Esophagus muscularis mucosa (tissue), 4 donors: Measurements from ENCODE around the gene IGDCC3. TPM values are rescaled to one million over a fixed set of nuclear protein-coding genes. Genes with fewer than 3 reads are reported as not detected.

Source experiments
- DNase-seq: peaks from one replicate; pipeline ENCODE4 v3.0.0-alpha.2; 2017; ENCODE audit errors: extremely low spot score
- H3K27ac ChIP-seq, 4 donors: fragments of 200-600 bp; sonication (generic); replicated peaks in 1 of 4; 1 replicate in 3 of 4; 2 replicates in 1 of 4; pipeline ENCODE4 v1.5.1; 2016 to 2019; ENCODE audit warnings: mild to moderate bottlenecking in 1 of 4
- H3K27me3 ChIP-seq, 4 donors: fragments of 200-600 bp; sonication (generic); one replicate each; pipeline versions ENCODE4 v1.5.1 to v1.6.0; 2016 to 2019
- H3K36me3 ChIP-seq, 4 donors: fragments of 200-600 bp; sonication (generic); one replicate each; pipeline ENCODE4 v1.5.1; 2016 to 2019
- H3K4me1 ChIP-seq, 4 donors: fragments of 200-600 bp; sonication (generic); one replicate each; pipeline ENCODE4 v1.5.1; 2016 to 2019
- H3K4me3 ChIP-seq, 4 donors: fragments of 200-600 bp; sonication (generic); 1 replicate in 2 of 4; 2 replicates in 2 of 4; pipeline ENCODE4 v1.5.1; 2016 to 2019; ENCODE audit warnings: mild to moderate bottlenecking in 4 of 4, moderate library complexity in 1 of 4
- H3K9me3 ChIP-seq, 4 donors: fragments of 200-600 bp; sonication (generic); 1 replicate in 3 of 4; 2 replicates in 1 of 4; pipeline ENCODE4 v1.5.1; 2016 to 2019
- CTCF ChIP-seq, 3 experiments: fragments of 200-600 bp in 2 of 3; fragments of 450-650 bp in 1 of 3; sonication (generic) in 2 of 3; IDR thresholded peaks; one replicate each; pipeline ENCODE4 v1.5.1; 2017 to 2019; ENCODE audit warnings: antibody characterized with exemption in 3 of 3, mild to moderate bottlenecking in 2 of 3, moderate library complexity in 1 of 3
- EP300 ChIP-seq: sonication (generic); formaldehyde crosslinking; IDR thresholded peaks from one replicate; pipeline ENCODE4 v1.6.1; 2017; ENCODE audit warnings: antibody characterized with exemption
- POLR2A ChIP-seq: fragments of 450-650 bp; IDR thresholded peaks from one replicate; pipeline ENCODE4 v1.6.1; 2017; ENCODE audit warnings: antibody characterized with exemption, moderate library complexity, mild to moderate bottlenecking, low read depth
- POLR2AphosphoS5 ChIP-seq, 2 donors: sonication (generic); formaldehyde crosslinking; IDR thresholded peaks; one replicate each; pipeline ENCODE4 v1.6.1; 2017; ENCODE audit warnings: antibody characterized with exemption in 2 of 2
- WGBS: methylation state at CpG from one replicate; pipeline ENCODE4 v1.1.5; 2018; 5-methylcytosine and 5-hydroxymethylcytosine counted together
- intact Hi-C: fragments of 100-400 bp; cut with DNase I; formaldehyde crosslinking; loops from one replicate; pipeline ENCODE4 v1.15.1; 2023
- total RNA-seq, 4 donors: library from RNA; depleted of rRNA; stranded (reverse); fragments of >200 nt; gene quantifications; one replicate each; pipeline versions ENCODE4 v1.1.0 to v1.2.1, GENCODE V29; 2016

The IGDCC3 gene
- total RNA-seq, 4 donors from 2014 or later, result 0.17 TPM; not detected in 3

GRCh38 chr15:65416845-65417416, 39.1 kb upstream of the IGDCC3 start:
- Histone ChIP-seq H3K4me3 (no peak overlapping the region), H3K36me3 (no peaks in the 10 kb centered on the region), H3K4me1 (peaks cover 11 to 24% (median 17%) of the 10 kb centered on the region in 4 donors), H3K9me3 (no peaks in the 10 kb centered on the region), H3K27ac (peak overlapping the region in 2 of 4 donors; percentile 3 to 57), H3K27me3 (peaks cover 0 to 55% (median 2%) of the 10 kb centered on the region in 4 donors)
- no peak for TF ChIP-seq POLR2A
- TF ChIP-seq POLR2AphosphoS5 (IDR thresholded peaks at IDR 0.05), result no peak
- no peak for TF ChIP-seq CTCF (IDR thresholded peaks at IDR 0.05)
- no peak for TF ChIP-seq EP300
- DNase-seq, result no peak
- intact Hi-C loops, result no loop called here
- WGBS, result 71% methylated on average over 8 of the region's 8 CpGs

- H3K27me3 ChIP-seq, result peaks cover 0 to 48% (median 2%) of the 10 kb centered on the region in 4 donors
- TF ChIP-seq CTCF (IDR thresholded peaks at IDR 0.05) (no peak), EP300 (no peak), POLR2A (no peak), POLR2AphosphoS5 (IDR thresholded peaks at IDR 0.05) (no peak)
- H3K27ac ChIP-seq, result peak overlapping the region in 3 of 4 donors; percentile 14 to 47 (median 46)
- no peak for DNase-seq
- peaks cover 0 to 8% (median under 1%) of the 10 kb centered on the region in 4 donors for H3K4me1 ChIP-seq
- intact Hi-C loops, result no loop called here
- H3K36me3 ChIP-seq, result no peaks in the 10 kb centered on the region
- H3K4me3 ChIP-seq, result no peak overlapping the region
- no peaks in the 10 kb centered on the region for H3K9me3 ChIP-seq
- WGBS, result 47% methylated on average over 13 of the region's 14 CpGs
Observed at GRCh38 chr15:65414841-65415621, 37.2 kb upstream of the IGDCC3 start.

GRCh38 chr15:65413760-65414144, 36.0 kb upstream of the IGDCC3 start:
- TF ChIP-seq EP300 (no peak), CTCF (IDR thresholded peaks at IDR 0.05) (no peak), POLR2AphosphoS5 (IDR thresholded peaks at IDR 0.05) (no peak), POLR2A (no peak)
- no peak overlapping the region for H3K27ac ChIP-seq
- H3K9me3 ChIP-seq, result no peaks in the 10 kb centered on the region
- 88% methylated on average over 5 of the region's 6 CpGs for WGBS
- peaks cover 0 to 46% (median 2%) of the 10 kb centered on the region in 4 donors for H3K27me3 ChIP-seq
- no peak for DNase-seq
- peaks cover 0 to 8% (median 0%) of the 10 kb centered on the region in 4 donors for H3K4me1 ChIP-seq
- no peak overlapping the region for H3K4me3 ChIP-seq
- intact Hi-C loops, result no loop called here
- H3K36me3 ChIP-seq, result no peaks in the 10 kb centered on the region

GRCh38 chr15:65413051-65413759, 35.4 kb upstream of the IGDCC3 start:
- Histone ChIP-seq H3K27me3 (peaks cover 0 to 44% (median 2%) of the 10 kb centered on the region in 4 donors), H3K36me3 (no peaks in the 10 kb centered on the region), H3K27ac (no peak overlapping the region), H3K4me1 (peaks cover 0 to 8% (median 0%) of the 10 kb centered on the region in 4 donors), H3K4me3 (no peak overlapping the region), H3K9me3 (no peaks in the 10 kb centered on the region)
- intact Hi-C loops, result no loop called here
- DNase-seq, result no peak
- TF ChIP-seq POLR2A, result no peak
- TF ChIP-seq EP300, result no peak
- no peak for TF ChIP-seq POLR2AphosphoS5 (IDR thresholded peaks at IDR 0.05)
- TF ChIP-seq CTCF (IDR thresholded peaks at IDR 0.05), result no peak
